DND-41 (cell line): ENCODE measurements around the gene VPS33A.

Experiments used
- EZH2 ChIP-seq: IDR thresholded peaks from 3 replicates; pipeline ENCODE4 v1.6.1; 2012; ENCODE audit warnings: borderline replicate concordance, low read depth, mild to moderate bottlenecking, moderate library complexity, low read length, inconsistent platforms; ENCODE audit not compliant: severe bottlenecking
- TF ChIP-seq, protein P1 (sequence below): IDR thresholded peaks from 2 replicates; pipeline ENCODE4 v1.5.1; 2012; ENCODE audit warnings: borderline replicate concordance, low read length, moderate library complexity, mild to moderate bottlenecking; ENCODE audit not compliant: poor library complexity, severe bottlenecking; ENCODE audit errors: extremely low read depth

DNA sequence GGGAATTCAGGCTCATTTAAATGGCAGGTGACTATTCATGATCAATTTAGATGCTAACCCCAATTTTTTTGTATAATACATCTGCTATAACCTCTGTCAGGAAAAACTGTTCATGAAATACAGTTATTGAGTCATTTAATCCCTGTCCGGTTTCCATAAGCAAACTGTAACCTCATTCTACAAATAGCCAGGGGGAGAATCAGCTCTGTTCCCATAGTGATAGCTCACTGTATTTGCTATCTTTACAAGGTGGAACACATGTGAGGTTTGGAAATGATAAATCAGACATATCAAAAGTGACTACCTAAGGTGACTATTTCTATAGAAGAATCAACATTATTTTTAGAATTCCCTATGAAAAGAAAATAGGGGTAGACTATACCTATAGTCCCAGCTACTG is 38.6 kb upstream of the VPS33A start:
- TF ChIP-seq, protein P1, sequence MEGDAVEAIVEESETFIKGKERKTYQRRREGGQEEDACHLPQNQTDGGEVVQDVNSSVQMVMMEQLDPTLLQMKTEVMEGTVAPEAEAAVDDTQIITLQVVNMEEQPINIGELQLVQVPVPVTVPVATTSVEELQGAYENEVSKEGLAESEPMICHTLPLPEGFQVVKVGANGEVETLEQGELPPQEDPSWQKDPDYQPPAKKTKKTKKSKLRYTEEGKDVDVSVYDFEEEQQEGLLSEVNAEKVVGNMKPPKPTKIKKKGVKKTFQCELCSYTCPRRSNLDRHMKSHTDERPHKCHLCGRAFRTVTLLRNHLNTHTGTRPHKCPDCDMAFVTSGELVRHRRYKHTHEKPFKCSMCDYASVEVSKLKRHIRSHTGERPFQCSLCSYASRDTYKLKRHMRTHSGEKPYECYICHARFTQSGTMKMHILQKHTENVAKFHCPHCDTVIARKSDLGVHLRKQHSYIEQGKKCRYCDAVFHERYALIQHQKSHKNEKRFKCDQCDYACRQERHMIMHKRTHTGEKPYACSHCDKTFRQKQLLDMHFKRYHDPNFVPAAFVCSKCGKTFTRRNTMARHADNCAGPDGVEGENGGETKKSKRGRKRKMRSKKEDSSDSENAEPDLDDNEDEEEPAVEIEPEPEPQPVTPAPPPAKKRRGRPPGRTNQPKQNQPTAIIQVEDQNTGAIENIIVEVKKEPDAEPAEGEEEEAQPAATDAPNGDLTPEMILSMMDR = no peak
- TF ChIP-seq EZH2 = no peak
